ENCODE data around the gene RAC2. TPM values are rescaled to one million over a fixed set of nuclear protein-coding genes. Genes with fewer than 3 reads are reported as not detected.

Gene RAC2
- total RNA-seq, 1 donor from 2014 or later = not detected

GRCh38 chr22:37267661-37268413 lies 23.8 kb upstream of the RAC2 start:
- Mint-ChIP-seq H3K27me3 (ENCODE audit: unreplicated experiment) (peaks cover 3% of the 10 kb centered on the region), H3K4me1 (ENCODE audit: low read depth, unreplicated experiment) (peaks cover 4% of the 10 kb centered on the region), H3K4me3 (ENCODE audit: unreplicated experiment) (no peak overlapping the region), H3K27ac (ENCODE audit: unreplicated experiment) (no peak overlapping the region), H3K9me3 (ENCODE audit: unreplicated experiment) (peaks cover 3% of the 10 kb centered on the region), H3K36me3 (ENCODE audit: unreplicated experiment) (no peaks in the 10 kb centered on the region)
- no peak for DNase-seq
- TF ChIP-seq CTCF (IDR thresholded peaks at IDR 0.05; ENCODE audit: partially characterized antibody, unreplicated experiment) = no peak

- Mint-ChIP-seq H3K4me3 (ENCODE audit: unreplicated experiment) (peak overlapping the region; percentile 28), H3K9me3 (ENCODE audit: unreplicated experiment) (peaks cover 6% of the 10 kb centered on the region), H3K36me3 (ENCODE audit: unreplicated experiment) (no peaks in the 10 kb centered on the region), H3K27ac (ENCODE audit: unreplicated experiment) (no peak overlapping the region), H3K4me1 (ENCODE audit: low read depth, unreplicated experiment) (peaks cover 4% of the 10 kb centered on the region), H3K27me3 (ENCODE audit: unreplicated experiment) (peaks cover 3% of the 10 kb centered on the region)
- DNase-seq = peak; percentile 82
- TF ChIP-seq CTCF (IDR thresholded peaks at IDR 0.05; ENCODE audit: partially characterized antibody, unreplicated experiment) = peak; percentile 87
Observed at GRCh38 chr22:37267135-37267587, 23.1 kb upstream of the RAC2 start.

GRCh38 chr22:37266581-37267134 lies 22.6 kb upstream of the RAC2 start:
- H3K36me3 Mint-ChIP-seq (ENCODE audit: unreplicated experiment) = no peaks in the 10 kb centered on the region
- peaks cover 6% of the 10 kb centered on the region for H3K9me3 Mint-ChIP-seq (ENCODE audit: unreplicated experiment)
- no peak for DNase-seq
- peaks cover 4% of the 10 kb centered on the region for H3K4me1 Mint-ChIP-seq (ENCODE audit: low read depth, unreplicated experiment)
- H3K4me3 Mint-ChIP-seq (ENCODE audit: unreplicated experiment) = no peak overlapping the region
- no peak for TF ChIP-seq CTCF (IDR thresholded peaks at IDR 0.05; ENCODE audit: partially characterized antibody, unreplicated experiment)
- H3K27me3 Mint-ChIP-seq (ENCODE audit: unreplicated experiment) = peaks cover 6% of the 10 kb centered on the region
- H3K27ac Mint-ChIP-seq (ENCODE audit: unreplicated experiment) = no peak overlapping the region

- Mint-ChIP-seq H3K36me3 (ENCODE audit: unreplicated experiment) (no peaks in the 10 kb centered on the region), H3K27ac (ENCODE audit: unreplicated experiment) (no peak overlapping the region), H3K4me3 (ENCODE audit: unreplicated experiment) (no peak overlapping the region), H3K27me3 (ENCODE audit: unreplicated experiment) (peaks cover 6% of the 10 kb centered on the region), H3K9me3 (ENCODE audit: unreplicated experiment) (peaks cover 6% of the 10 kb centered on the region), H3K4me1 (ENCODE audit: low read depth, unreplicated experiment) (peaks cover 18% of the 10 kb centered on the region)
- no peak for TF ChIP-seq CTCF (IDR thresholded peaks at IDR 0.05; ENCODE audit: partially characterized antibody, unreplicated experiment)
- DNase-seq = no peak
Observed at GRCh38 chr22:37263966-37264887, 20.2 kb upstream of the RAC2 start.
